Measurements from ENCODE around the gene SGMS1. TPM values are rescaled to one million over a fixed set of nuclear protein-coding genes. Genes with fewer than 3 reads are reported as not detected.

The SGMS1 gene
- total RNA-seq, 2 experiments from 2014 or later = 24.8 to 25.2 TPM

- CTCF ChIA-PET = interaction anchor here (1.0 kb wide), 1 partner anchor 41 kb away, joined by 3 read pairs; no protein-coding TSS in a partner anchor
- DNase-seq (no peak), ATAC-seq (ENCODE audit: poor library complexity) (no peak)
- H3K9me3 Mint-ChIP-seq = no peaks in the 10 kb centered on the region
- H3K36me3 Mint-ChIP-seq (ENCODE audit: low read depth) = peaks cover 4% of the 10 kb centered on the region
- no peak overlapping the region for H3K4me3 Mint-ChIP-seq
- H3K27ac ChIP-seq (ENCODE audit: low read depth in 1 of 2, low read length in 2 of 2) = no peak overlapping the region
- intact Hi-C loops (cut with DNase I, micrococcal nuclease) = no loop called here
- no peak overlapping the region for H3K4me3 ChIP-seq (ENCODE audit: low read length)
- no peaks in the 10 kb centered on the region for H3K27me3 Mint-ChIP-seq
- H3K9me3 ChIP-seq (ENCODE audit: control insufficient read depth in 1 of 2, insufficient read depth in 1 of 2, low read length in 2 of 2) = no peaks in the 10 kb centered on the region
- H3K27me3 ChIP-seq (ENCODE audit: control insufficient read depth in 1 of 2, insufficient read depth in 2 of 2, low read length in 2 of 2) = no peaks in the 10 kb centered on the region
- POLR2A ChIA-PET = interaction anchor here (1.7 to 2.5 kb wide), 2 partner anchors 43 to 47 kb away, joined by 5 to 11 read pairs; partner anchors contain the start of gene SGMS1
- no peak for TF ChIP-seq CTCF (IDR thresholded peaks at IDR 0.05)
- H3K27ac Mint-ChIP-seq = no peak overlapping the region
- no peaks in the 10 kb centered on the region for H3K36me3 ChIP-seq (ENCODE audit: insufficient read depth, low read length)
- H3K4me1 Mint-ChIP-seq (ENCODE audit: low read depth) = peaks cover 90% of the 10 kb centered on the region
- peaks cover 15% of the 10 kb centered on the region for H3K4me1 ChIP-seq (ENCODE audit: insufficient read depth, low read length)
These were observed 46.7 kb downstream of the SGMS1 start for GRCh38 chr10:50577010-50577409.

- no peaks in the 10 kb centered on the region for H3K27me3 ChIP-seq (ENCODE audit: control insufficient read depth in 1 of 2, insufficient read depth in 2 of 2, low read length in 2 of 2)
- H3K4me3 ChIP-seq (ENCODE audit: low read length) = no peak overlapping the region
- Mint-ChIP-seq H3K9me3 (no peaks in the 10 kb centered on the region), H3K27me3 (no peaks in the 10 kb centered on the region), H3K27ac (no peak overlapping the region), H3K4me1 (ENCODE audit: low read depth) (peaks cover 89% of the 10 kb centered on the region), H3K36me3 (ENCODE audit: low read depth) (peaks cover 4% of the 10 kb centered on the region), H3K4me3 (no peak overlapping the region)
- ATAC-seq (ENCODE audit: poor library complexity) = no peak
- TF ChIP-seq CTCF (IDR thresholded peaks at IDR 0.05) = no peak
- intact Hi-C loops (cut with DNase I, micrococcal nuclease) = no loop called here
- DNase-seq = no peak
- H3K27ac ChIP-seq (ENCODE audit: low read depth in 1 of 2, low read length in 2 of 2) = no peak overlapping the region
- CTCF ChIA-PET = interaction anchor here (1.0 kb wide), 1 partner anchor 42 kb away, joined by 3 read pairs; no protein-coding TSS in a partner anchor
- POLR2A ChIA-PET = interaction anchor here (2.5 kb wide), 1 partner anchor 48 kb away, joined by 11 read pairs; the partner anchor contains the start of gene SGMS1
- no peaks in the 10 kb centered on the region for H3K9me3 ChIP-seq (ENCODE audit: control insufficient read depth in 1 of 2, insufficient read depth in 1 of 2, low read length in 2 of 2)
- H3K36me3 ChIP-seq (ENCODE audit: insufficient read depth, low read length) = no peaks in the 10 kb centered on the region
- peaks cover 14% of the 10 kb centered on the region for H3K4me1 ChIP-seq (ENCODE audit: insufficient read depth, low read length)
These were observed 47.4 kb downstream of the SGMS1 start for GRCh38 chr10:50576245-50576815.

GRCh38 chr10:50575477-50576244 is 48.1 kb downstream of the SGMS1 start:
- H3K27ac Mint-ChIP-seq = no peak overlapping the region
- peaks cover 82% of the 10 kb centered on the region for H3K4me1 Mint-ChIP-seq (ENCODE audit: low read depth)
- H3K4me3 Mint-ChIP-seq = no peak overlapping the region
- no peak for TF ChIP-seq CTCF (IDR thresholded peaks at IDR 0.05)
- H3K9me3 ChIP-seq (ENCODE audit: control insufficient read depth in 1 of 2, insufficient read depth in 1 of 2, low read length in 2 of 2) = no peaks in the 10 kb centered on the region
- peaks cover 9% of the 10 kb centered on the region for H3K4me1 ChIP-seq (ENCODE audit: insufficient read depth, low read length)
- H3K9me3 Mint-ChIP-seq = no peaks in the 10 kb centered on the region
- no peak for ATAC-seq (ENCODE audit: poor library complexity)
- intact Hi-C loops (cut with DNase I, micrococcal nuclease) = no loop called here
- no peaks in the 10 kb centered on the region for H3K27me3 Mint-ChIP-seq
- peaks cover 4% of the 10 kb centered on the region for H3K36me3 Mint-ChIP-seq (ENCODE audit: low read depth)
- no peak overlapping the region for H3K4me3 ChIP-seq (ENCODE audit: low read length)
- H3K27me3 ChIP-seq (ENCODE audit: control insufficient read depth in 1 of 2, insufficient read depth in 2 of 2, low read length in 2 of 2) = no peaks in the 10 kb centered on the region
- ChIA-PET POLR2A (interaction anchor here (2.5 kb wide), 1 partner anchor 48 kb away, joined by 11 read pairs; the partner anchor contains the start of gene SGMS1), CTCF (no interaction called here)
- H3K27ac ChIP-seq (ENCODE audit: low read depth in 1 of 2, low read length in 2 of 2) = no peak overlapping the region
- no peak for DNase-seq
- no peaks in the 10 kb centered on the region for H3K36me3 ChIP-seq (ENCODE audit: insufficient read depth, low read length)

All from CD4-positive, alpha-beta T cell (primary cell).